Progenitor cell of endocrine pancreas (in vitro differentiated cells): ENCODE data around the gene PCAT7. TPM values are rescaled to one million over a fixed set of nuclear protein-coding genes. Genes with fewer than 3 reads are reported as not detected.
A peak's percentile ranks its signal among the peaks of the same experiment; 100 is the strongest.

Source experiments
- DNase-seq: peaks from one replicate; pipeline ENCODE4 v3.0.0; 2021; ENCODE audit warnings: low spot score; ENCODE audit not compliant: unreplicated experiment
- H3K27ac Mint-ChIP-seq: 2 replicates; pipeline ENCODE4 v1.8.0; 2021; ENCODE audit warnings: mild to moderate bottlenecking, moderate library complexity, mixed read lengths
- H3K27me3 Mint-ChIP-seq: 2 replicates; pipeline ENCODE4 v1.8.0; 2021; ENCODE audit warnings: mixed read lengths
- H3K36me3 Mint-ChIP-seq: 2 replicates; pipeline ENCODE4 v1.8.0; 2022; ENCODE audit warnings: mixed read lengths; ENCODE audit not compliant: insufficient read depth
- H3K4me1 Mint-ChIP-seq: 2 replicates; pipeline ENCODE4 v1.8.0; 2021; ENCODE audit warnings: low read depth, mixed read lengths
- H3K4me3 Mint-ChIP-seq: 2 replicates; pipeline ENCODE4 v1.8.0; 2021; ENCODE audit warnings: low read depth, mild to moderate bottlenecking, moderate library complexity, mixed read lengths
- H3K9me3 Mint-ChIP-seq: 2 replicates; pipeline ENCODE4 v1.8.0; 2021; ENCODE audit warnings: low read depth, mixed read lengths
- CTCF ChIP-seq: fragments of 200-600 bp; sonication (generic); IDR thresholded peaks from one replicate; pipeline ENCODE4 v1.5.0; 2021; ENCODE audit warnings: antibody characterized with exemption, mild to moderate bottlenecking; ENCODE audit not compliant: unreplicated experiment
- total RNA-seq: library from RNA; stranded (reverse); gene quantifications from 2 replicates; pipeline ENCODE4 v1.2.1, GENCODE V29; 2021

Gene PCAT7
- total RNA-seq, 1 donor from 2014 or later: 13.1 TPM

GRCh38 chr9:94514722-94515121 lies 40.2 kb upstream of the PCAT7 start:
- Mint-ChIP-seq H3K27ac (peak overlapping the region; percentile 2), H3K4me1 (peaks cover 34% of the 10 kb centered on the region), H3K36me3 (peaks cover 2% of the 10 kb centered on the region), H3K9me3 (no peaks in the 10 kb centered on the region), H3K4me3 (no peak overlapping the region), H3K27me3 (no peaks in the 10 kb centered on the region)
- DNase-seq: no peak
- TF ChIP-seq CTCF: no peak

DNA sequence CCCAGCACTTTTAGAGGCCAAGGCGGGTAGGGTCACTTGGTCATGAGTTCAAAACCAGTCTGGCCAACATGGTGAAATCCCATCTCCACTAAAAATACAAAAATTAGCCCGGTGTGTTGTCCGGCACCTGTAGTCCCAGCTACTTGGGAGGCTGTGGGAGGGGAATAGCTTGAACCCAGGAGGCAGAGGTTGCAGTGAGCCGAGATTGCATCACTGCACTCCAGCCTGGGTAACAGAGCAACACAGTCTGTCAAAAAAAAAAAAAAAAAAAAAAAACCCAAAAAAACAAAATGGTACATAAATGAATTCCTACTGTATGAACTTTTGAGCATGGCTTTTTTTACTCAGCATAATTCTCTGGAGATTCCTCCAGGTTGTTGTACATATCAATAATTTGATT lies 37.6 kb upstream of the PCAT7 start:
- no peak for TF ChIP-seq CTCF
- peaks cover 19% of the 10 kb centered on the region for H3K4me1 Mint-ChIP-seq
- H3K4me3 Mint-ChIP-seq: no peak overlapping the region
- H3K9me3 Mint-ChIP-seq: peaks cover 4% of the 10 kb centered on the region
- H3K36me3 Mint-ChIP-seq: peaks cover 6% of the 10 kb centered on the region
- no peaks in the 10 kb centered on the region for H3K27me3 Mint-ChIP-seq
- DNase-seq: no peak
- H3K27ac Mint-ChIP-seq: no peak overlapping the region

GRCh38 chr9:94525396-94526035 lies 29.4 kb upstream of the PCAT7 start:
- H3K9me3 Mint-ChIP-seq: no peaks in the 10 kb centered on the region
- H3K36me3 Mint-ChIP-seq: peaks cover 2% of the 10 kb centered on the region

DNA sequence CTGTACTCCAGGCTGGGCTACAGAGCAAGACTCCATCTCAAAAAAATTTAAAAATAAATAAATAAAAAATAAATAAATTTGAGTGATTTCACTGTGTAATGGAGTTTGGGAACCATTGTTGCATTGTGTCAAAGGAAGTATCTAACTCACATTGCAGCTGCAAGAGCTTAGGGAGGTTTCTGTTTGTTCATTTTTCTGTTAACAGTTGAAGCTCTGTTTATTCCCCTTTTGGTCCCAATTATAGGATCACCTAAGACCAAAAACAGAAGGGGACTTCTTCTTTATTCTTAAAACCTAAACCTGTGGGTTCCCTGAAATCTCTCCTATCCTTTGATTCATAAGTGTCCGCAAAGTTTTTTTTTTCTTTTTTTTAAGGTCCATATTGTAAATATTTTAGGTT lies 28.6 kb upstream of the PCAT7 start:
- H3K27me3 Mint-ChIP-seq: no peaks in the 10 kb centered on the region
- no peak for DNase-seq
- H3K9me3 Mint-ChIP-seq: no peaks in the 10 kb centered on the region
- H3K4me3 Mint-ChIP-seq: no peak overlapping the region
- no peaks in the 10 kb centered on the region for H3K4me1 Mint-ChIP-seq
- H3K36me3 Mint-ChIP-seq: peaks cover 2% of the 10 kb centered on the region
- H3K27ac Mint-ChIP-seq: no peak overlapping the region
- TF ChIP-seq CTCF: no peak

More at GRCh38 chr9:94525396-94526035, 29.4 kb upstream of the PCAT7 start:
- TF ChIP-seq CTCF: no peak
- Mint-ChIP-seq H3K4me1 (no peaks in the 10 kb centered on the region), H3K27me3 (no peaks in the 10 kb centered on the region), H3K27ac (no peak overlapping the region), H3K4me3 (no peak overlapping the region)
- no peak for DNase-seq

DNA sequence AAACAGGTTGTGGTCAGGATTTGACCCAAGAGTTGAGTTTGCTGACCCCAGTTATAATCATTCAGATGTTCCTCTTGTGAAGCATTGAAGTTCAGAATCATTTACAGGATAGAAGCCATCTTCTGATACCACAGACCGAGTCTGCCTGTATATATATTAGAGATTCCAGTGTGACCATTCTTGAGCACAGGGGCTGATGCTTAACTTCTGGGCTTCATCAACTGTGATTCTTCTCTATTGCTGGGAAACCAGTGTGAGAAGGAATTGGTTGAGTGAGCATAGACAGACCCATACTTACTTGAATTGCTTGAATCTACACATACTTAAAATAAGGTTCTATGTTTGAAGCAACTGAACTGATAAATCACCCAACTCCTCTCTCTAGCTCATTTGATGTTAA lies 27.9 kb upstream of the PCAT7 start:
- no peak for TF ChIP-seq CTCF

More for the DNA sequence above, 27.9 kb upstream of the PCAT7 start:
- Mint-ChIP-seq H3K9me3 (peaks cover 3% of the 10 kb centered on the region), H3K27ac (no peak overlapping the region), H3K4me1 (no peaks in the 10 kb centered on the region), H3K36me3 (peaks cover 2% of the 10 kb centered on the region), H3K27me3 (no peaks in the 10 kb centered on the region), H3K4me3 (no peak overlapping the region)
- no peak for DNase-seq
